ENCODE data around the gene HNRNPA3.

DNA sequence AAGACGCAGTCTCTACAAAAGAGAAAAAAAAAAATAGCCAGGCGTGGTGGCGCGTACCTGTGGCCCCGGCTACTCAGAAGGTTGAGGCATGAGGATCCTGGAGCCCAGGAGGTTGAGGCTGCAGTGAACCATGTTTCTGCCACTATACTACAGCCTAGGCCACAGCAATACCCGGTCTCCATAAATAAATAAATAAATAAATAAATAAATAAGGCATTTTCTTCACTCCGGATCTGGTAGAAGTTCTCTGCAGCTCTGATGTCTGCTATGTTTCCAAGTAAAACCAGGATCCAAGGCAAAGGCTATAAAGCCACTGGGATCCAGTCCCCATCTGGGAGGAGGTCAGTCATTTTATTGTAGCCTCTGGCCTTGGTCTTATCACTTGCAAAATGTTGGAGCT lies 36.4 kb downstream of the HNRNPA3 start:
- TF ChIP-seq, protein P1, sequence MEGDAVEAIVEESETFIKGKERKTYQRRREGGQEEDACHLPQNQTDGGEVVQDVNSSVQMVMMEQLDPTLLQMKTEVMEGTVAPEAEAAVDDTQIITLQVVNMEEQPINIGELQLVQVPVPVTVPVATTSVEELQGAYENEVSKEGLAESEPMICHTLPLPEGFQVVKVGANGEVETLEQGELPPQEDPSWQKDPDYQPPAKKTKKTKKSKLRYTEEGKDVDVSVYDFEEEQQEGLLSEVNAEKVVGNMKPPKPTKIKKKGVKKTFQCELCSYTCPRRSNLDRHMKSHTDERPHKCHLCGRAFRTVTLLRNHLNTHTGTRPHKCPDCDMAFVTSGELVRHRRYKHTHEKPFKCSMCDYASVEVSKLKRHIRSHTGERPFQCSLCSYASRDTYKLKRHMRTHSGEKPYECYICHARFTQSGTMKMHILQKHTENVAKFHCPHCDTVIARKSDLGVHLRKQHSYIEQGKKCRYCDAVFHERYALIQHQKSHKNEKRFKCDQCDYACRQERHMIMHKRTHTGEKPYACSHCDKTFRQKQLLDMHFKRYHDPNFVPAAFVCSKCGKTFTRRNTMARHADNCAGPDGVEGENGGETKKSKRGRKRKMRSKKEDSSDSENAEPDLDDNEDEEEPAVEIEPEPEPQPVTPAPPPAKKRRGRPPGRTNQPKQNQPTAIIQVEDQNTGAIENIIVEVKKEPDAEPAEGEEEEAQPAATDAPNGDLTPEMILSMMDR (IDR thresholded peaks at IDR 0.05): no peak
- TF ChIP-seq MXI1 (IDR thresholded peaks at IDR 0.05; ENCODE audit: low read depth, low read length) (no peak), TEAD4 (IDR thresholded peaks at IDR 0.05; ENCODE audit: borderline replicate concordance, insufficient read depth) (no peak), CHD2 (IDR thresholded peaks at IDR 0.05; ENCODE audit: low read length, partially characterized antibody) (no peak), RAD21 (IDR thresholded peaks at IDR 0.05; ENCODE audit: low read length) (no peak), SMC3 (IDR thresholded peaks at IDR 0.05; ENCODE audit: low read depth, low read length) (no peak), NRF1 (IDR thresholded peaks at IDR 0.05; ENCODE audit: low read depth, low read length) (no peak)
- TF ChIP-seq, protein P2, sequence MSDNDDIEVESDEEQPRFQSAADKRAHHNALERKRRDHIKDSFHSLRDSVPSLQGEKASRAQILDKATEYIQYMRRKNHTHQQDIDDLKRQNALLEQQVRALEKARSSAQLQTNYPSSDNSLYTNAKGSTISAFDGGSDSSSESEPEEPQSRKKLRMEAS (IDR thresholded peaks at IDR 0.05; ENCODE audit: low read depth): no peak
